Measurements from ENCODE around the gene ARIH2. TPM values are rescaled to one million over a fixed set of nuclear protein-coding genes. Genes with fewer than 3 reads are reported as not detected.

The ARIH2 gene
- total and polyA plus RNA-seq, 9 of the 15 experiments (the other 6 are each of a cell fraction or from before 2014, with no cell fraction given): 27.0 to 120 (median 108) TPM

- TF ChIP-seq ZFPM2 (CRISPR knock-in tag; IDR thresholded peaks at IDR 0.05): no peak
- no peak for TF ChIP-seq MXD1 (CRISPR knock-in tag; IDR thresholded peaks at IDR 0.05; ENCODE audit: borderline replicate concordance, poor library complexity, severe bottlenecking)
- TF ChIP-seq KAT7 (CRISPR knock-in tag; IDR thresholded peaks at IDR 0.05; ENCODE audit: borderline replicate concordance): 0 out of 2 replicates have a peak, but pooled peaks have one; percentile 3
- TF ChIP-seq, protein P1, sequence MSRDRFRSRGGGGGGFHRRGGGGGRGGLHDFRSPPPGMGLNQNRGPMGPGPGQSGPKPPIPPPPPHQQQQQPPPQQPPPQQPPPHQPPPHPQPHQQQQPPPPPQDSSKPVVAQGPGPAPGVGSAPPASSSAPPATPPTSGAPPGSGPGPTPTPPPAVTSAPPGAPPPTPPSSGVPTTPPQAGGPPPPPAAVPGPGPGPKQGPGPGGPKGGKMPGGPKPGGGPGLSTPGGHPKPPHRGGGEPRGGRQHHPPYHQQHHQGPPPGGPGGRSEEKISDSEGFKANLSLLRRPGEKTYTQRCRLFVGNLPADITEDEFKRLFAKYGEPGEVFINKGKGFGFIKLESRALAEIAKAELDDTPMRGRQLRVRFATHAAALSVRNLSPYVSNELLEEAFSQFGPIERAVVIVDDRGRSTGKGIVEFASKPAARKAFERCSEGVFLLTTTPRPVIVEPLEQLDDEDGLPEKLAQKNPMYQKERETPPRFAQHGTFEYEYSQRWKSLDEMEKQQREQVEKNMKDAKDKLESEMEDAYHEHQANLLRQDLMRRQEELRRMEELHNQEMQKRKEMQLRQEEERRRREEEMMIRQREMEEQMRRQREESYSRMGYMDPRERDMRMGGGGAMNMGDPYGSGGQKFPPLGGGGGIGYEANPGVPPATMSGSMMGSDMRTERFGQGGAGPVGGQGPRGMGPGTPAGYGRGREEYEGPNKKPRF (IDR thresholded peaks at IDR 0.05; ENCODE audit: low read depth, low read length): no peak
- no peak for TF ChIP-seq CAMTA2 (CRISPR knock-in tag; conservative IDR thresholded peaks at IDR 0.05)
- TF ChIP-seq GATAD2A (IDR thresholded peaks at IDR 0.05): peak; percentile 23; the same call in 1 of the 2 replicates
- peak; percentile 68 for TF ChIP-seq CHD2 (IDR thresholded peaks at IDR 0.05; ENCODE audit: low read depth, low read length)
- TF ChIP-seq FOXJ3 (CRISPR knock-in tag; IDR thresholded peaks at IDR 0.05): no peak
- no peak for TF ChIP-seq ZNF699 (CRISPR knock-in tag; IDR thresholded peaks at IDR 0.05; ENCODE audit: insufficient replicate concordance)
- peak; percentile 19; the same call in 1 of the 2 replicates for TF ChIP-seq TCF7 (IDR thresholded peaks at IDR 0.05; ENCODE audit: borderline replicate concordance)
- no peak for TF ChIP-seq SMAD3 (CRISPR knock-in tag; conservative IDR thresholded peaks at IDR 0.05)
- TF ChIP-seq PKNOX1 (IDR thresholded peaks at IDR 0.05): no peak
- no peak for TF ChIP-seq NFYB (IDR thresholded peaks at IDR 0.05; ENCODE audit: extremely low read depth, insufficient read length)
- TF ChIP-seq HCFC1 (IDR thresholded peaks at IDR 0.05; ENCODE audit: low read depth, low read length): peak; percentile 77
- TF ChIP-seq NONO (IDR thresholded peaks at IDR 0.05; ENCODE audit: low read depth in 2 of 2, low read length in 1 of 2): peak in 1 of 2 experiments; percentile 71; a peak in 3 of 4 replicates
- TF ChIP-seq RBM39 (optimal IDR thresholded peaks at IDR 0.05; ENCODE audit: low read depth, low read length): peak; percentile 20
- TF ChIP-seq ZKSCAN1 (IDR thresholded peaks at IDR 0.05; ENCODE audit: low read depth, low read length): no peak
- TF ChIP-seq GTF2F1 (IDR thresholded peaks at IDR 0.05; ENCODE audit: low read depth, low read length): peak; percentile 43; the same call in 1 of the 2 replicates
- 0 out of 2 replicates have a peak, but pooled peaks have one; percentile 13 for TF ChIP-seq ZBTB9 (CRISPR knock-in tag; IDR thresholded peaks at IDR 0.05)
- no peak for TF ChIP-seq ZNF696 (CRISPR knock-in tag; conservative IDR thresholded peaks at IDR 0.05)
These were observed 103.4 kb downstream of the ARIH2 start, which contains the start of gene NDUFAF3 (continued) for GRCh38 chr3:49021813-49022687.
